Measurements from ENCODE around the gene MASTL. TPM values are rescaled to one million over a fixed set of nuclear protein-coding genes. Genes with fewer than 3 reads are reported as not detected.

The MASTL gene
- total and polyA plus RNA-seq, 4 donors: 1.4 to 9.4 (median 3.2) TPM

DNA sequence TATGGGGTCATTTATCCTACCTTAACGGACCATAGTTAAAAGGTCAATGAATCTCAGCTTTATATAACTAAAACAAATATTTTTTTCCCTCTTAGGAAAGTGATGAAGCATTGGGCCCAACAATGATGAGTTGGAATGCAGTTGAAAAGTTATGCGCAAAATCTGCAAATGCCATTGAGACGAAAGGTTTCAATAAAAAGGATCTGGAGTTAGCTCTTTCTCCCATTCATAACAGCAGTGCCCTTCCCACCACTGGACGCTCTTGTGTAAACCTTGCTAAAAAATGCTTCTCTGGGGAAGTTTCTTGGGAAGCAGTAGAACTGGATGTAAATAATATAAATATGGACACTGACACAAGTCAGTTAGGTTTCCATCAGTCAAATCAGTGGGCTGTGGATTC, 14.7 kb downstream of the MASTL start:
- peaks cover 10 to 36% (median 23%) of the 10 kb centered on the region in 4 donors for H3K36me3 ChIP-seq (ENCODE audit: control insufficient read depth in 4 of 4, insufficient read depth in 3 of 4, low read depth in 1 of 4, low read length in 3 of 4)
- WGBS: 87% methylated on average over 4 of the region's 4 CpGs
- no peaks in the 10 kb centered on the region for H3K27me3 ChIP-seq (ENCODE audit: control insufficient read depth in 4 of 4, insufficient read depth in 4 of 4, low read length in 3 of 4)
- TF ChIP-seq NR2F2 (IDR thresholded peaks at IDR 0.05) (no peak), FOXA2 (IDR thresholded peaks at IDR 0.05) (no peak), RAD21 (IDR thresholded peaks at IDR 0.05) (no peak), HNF4A (conservative IDR thresholded peaks at IDR 0.05) (no peak), FOXA1 (IDR thresholded peaks at IDR 0.05) (no peak), HNF4G (IDR thresholded peaks at IDR 0.05) (no peak), TAF1 (conservative IDR thresholded peaks at IDR 0.05) (no peak), RXRA (IDR thresholded peaks at IDR 0.05) (no peak), JUND (IDR thresholded peaks at IDR 0.05) (no peak), EGR1 (IDR thresholded peaks at IDR 0.05; ENCODE audit: low read depth in 2 of 2) (no peak), YY1 (IDR thresholded peaks at IDR 0.05) (no peak), GABPA (IDR thresholded peaks at IDR 0.05 in 1 of 2, conservative IDR thresholded peaks at IDR 0.05 in 1 of 2) (no peak), REST (IDR thresholded peaks at IDR 0.05) (no peak), SP1 (IDR thresholded peaks at IDR 0.05) (no peak), ZBTB33 (IDR thresholded peaks at IDR 0.05) (no peak)
- TF ChIP-seq, protein P1, sequence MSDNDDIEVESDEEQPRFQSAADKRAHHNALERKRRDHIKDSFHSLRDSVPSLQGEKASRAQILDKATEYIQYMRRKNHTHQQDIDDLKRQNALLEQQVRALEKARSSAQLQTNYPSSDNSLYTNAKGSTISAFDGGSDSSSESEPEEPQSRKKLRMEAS (IDR thresholded peaks at IDR 0.05): no peak
- TF ChIP-seq, protein P2, sequence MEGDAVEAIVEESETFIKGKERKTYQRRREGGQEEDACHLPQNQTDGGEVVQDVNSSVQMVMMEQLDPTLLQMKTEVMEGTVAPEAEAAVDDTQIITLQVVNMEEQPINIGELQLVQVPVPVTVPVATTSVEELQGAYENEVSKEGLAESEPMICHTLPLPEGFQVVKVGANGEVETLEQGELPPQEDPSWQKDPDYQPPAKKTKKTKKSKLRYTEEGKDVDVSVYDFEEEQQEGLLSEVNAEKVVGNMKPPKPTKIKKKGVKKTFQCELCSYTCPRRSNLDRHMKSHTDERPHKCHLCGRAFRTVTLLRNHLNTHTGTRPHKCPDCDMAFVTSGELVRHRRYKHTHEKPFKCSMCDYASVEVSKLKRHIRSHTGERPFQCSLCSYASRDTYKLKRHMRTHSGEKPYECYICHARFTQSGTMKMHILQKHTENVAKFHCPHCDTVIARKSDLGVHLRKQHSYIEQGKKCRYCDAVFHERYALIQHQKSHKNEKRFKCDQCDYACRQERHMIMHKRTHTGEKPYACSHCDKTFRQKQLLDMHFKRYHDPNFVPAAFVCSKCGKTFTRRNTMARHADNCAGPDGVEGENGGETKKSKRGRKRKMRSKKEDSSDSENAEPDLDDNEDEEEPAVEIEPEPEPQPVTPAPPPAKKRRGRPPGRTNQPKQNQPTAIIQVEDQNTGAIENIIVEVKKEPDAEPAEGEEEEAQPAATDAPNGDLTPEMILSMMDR (IDR thresholded peaks at IDR 0.05; ENCODE audit: low read depth, low read length, missing input control): no peak
- TF ChIP-seq, protein P3, sequence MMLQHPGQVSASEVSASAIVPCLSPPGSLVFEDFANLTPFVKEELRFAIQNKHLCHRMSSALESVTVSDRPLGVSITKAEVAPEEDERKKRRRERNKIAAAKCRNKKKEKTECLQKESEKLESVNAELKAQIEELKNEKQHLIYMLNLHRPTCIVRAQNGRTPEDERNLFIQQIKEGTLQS (IDR thresholded peaks at IDR 0.05): no peak
- DNase-seq (ENCODE audit: low spot score): no peak
- no peaks in the 10 kb centered on the region for H3K4me1 ChIP-seq (ENCODE audit: control insufficient read depth in 4 of 4, insufficient read depth in 4 of 4, low read length in 3 of 4)
- no peak overlapping the region for H3K27ac ChIP-seq (ENCODE audit: low read depth in 1 of 2, low read length in 2 of 2)
- H3K4me3 ChIP-seq (ENCODE audit: low read depth in 1 of 3, low read length in 3 of 3): no peak overlapping the region
- H3K9me3 ChIP-seq (ENCODE audit: control insufficient read depth in 4 of 4, low read length in 3 of 4): no peaks in the 10 kb centered on the region
- H3K9ac ChIP-seq (ENCODE audit: low read depth in 1 of 2, low read length in 2 of 2): no peak overlapping the region
